ENCODE results near the gene PACRG. TPM values are rescaled to one million over a fixed set of nuclear protein-coding genes. Genes with fewer than 3 reads are reported as not detected.

Gene PACRG
- total and polyA plus RNA-seq, 2 donors: 2.2 to 5.6 TPM

GRCh38 chr6:163325390-163325784 lies 597.6 kb downstream of the PACRG start:
- H3K36me3 ChIP-seq (ENCODE audit: insufficient read depth): no peaks in the 10 kb centered on the region
- no peak overlapping the region for H3K4me3 ChIP-seq (ENCODE audit: low read depth, low read length)
- no peak overlapping the region for H3K27ac ChIP-seq (ENCODE audit: low read depth)
- 92% methylated on average over 4 of the region's 4 CpGs for WGBS
- DNase-seq (ENCODE audit: extremely low spot score): no peak
- no peaks in the 10 kb centered on the region for H3K4me1 ChIP-seq (ENCODE audit: insufficient read depth)

DNA sequence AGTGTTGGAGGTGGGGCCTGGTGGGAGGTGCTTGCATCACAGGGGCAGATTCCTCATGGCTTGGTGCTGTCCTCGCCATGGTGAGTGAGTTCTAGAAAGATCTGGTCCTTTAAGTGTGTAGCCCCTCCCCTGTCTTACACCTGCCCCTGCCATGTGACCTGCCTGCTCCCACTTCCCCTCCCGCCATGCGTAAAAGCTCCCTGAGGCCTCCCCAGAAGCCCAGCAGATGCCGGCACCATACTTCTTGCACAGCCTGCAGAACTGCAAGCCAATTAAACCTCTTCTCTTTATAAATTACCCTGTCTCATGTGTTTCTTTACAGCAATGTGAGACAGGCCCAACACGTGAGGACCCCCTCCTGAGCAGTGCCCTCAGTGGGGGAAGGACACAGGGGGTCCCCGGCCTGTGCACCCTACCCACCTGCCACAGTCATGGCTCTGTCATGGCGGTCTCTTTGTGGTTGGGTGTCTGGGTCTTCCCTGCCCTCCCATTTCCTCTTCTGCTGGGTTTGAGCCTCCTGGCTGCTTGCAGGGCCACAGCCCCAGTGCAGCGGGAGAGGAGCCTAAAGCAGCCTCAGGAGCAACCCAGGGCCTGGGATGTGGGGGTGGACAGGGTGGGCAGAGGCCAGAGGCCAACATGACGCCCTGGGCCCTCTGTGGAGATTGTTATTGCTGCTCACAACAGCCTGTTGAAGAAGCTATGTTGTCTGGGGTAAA lies 599.5 kb downstream of the PACRG start:
- H3K4me1 ChIP-seq (ENCODE audit: insufficient read depth): no peaks in the 10 kb centered on the region
- no peaks in the 10 kb centered on the region for H3K36me3 ChIP-seq (ENCODE audit: insufficient read depth)
- H3K27ac ChIP-seq (ENCODE audit: low read depth): no peak overlapping the region
- no peak for DNase-seq (ENCODE audit: extremely low spot score)
- no peak overlapping the region for H3K4me3 ChIP-seq (ENCODE audit: low read depth, low read length)
- WGBS: 93% methylated on average over 9 of the region's 9 CpGs

GRCh38 chr6:163327921-163328320 lies 600.1 kb downstream of the PACRG start:
- WGBS: 55% methylated on average over 8 of the region's 8 CpGs
- Histone ChIP-seq H3K36me3 (ENCODE audit: insufficient read depth) (no peaks in the 10 kb centered on the region), H3K4me3 (ENCODE audit: low read depth, low read length) (no peak overlapping the region), H3K4me1 (ENCODE audit: insufficient read depth) (no peaks in the 10 kb centered on the region), H3K27ac (ENCODE audit: low read depth) (no peak overlapping the region)
- DNase-seq (ENCODE audit: extremely low spot score): no peak

- no peak overlapping the region for H3K4me3 ChIP-seq (ENCODE audit: low read depth, low read length)
- no peaks in the 10 kb centered on the region for H3K36me3 ChIP-seq (ENCODE audit: insufficient read depth)
- H3K4me1 ChIP-seq (ENCODE audit: insufficient read depth): no peaks in the 10 kb centered on the region
- 96% methylated on average over 11 of the region's 11 CpGs for WGBS
- no peak overlapping the region for H3K27ac ChIP-seq (ENCODE audit: low read depth)
- DNase-seq (ENCODE audit: extremely low spot score): no peak
Measured at GRCh38 chr6:163328411-163328810, 600.6 kb downstream of the PACRG start.

DNA sequence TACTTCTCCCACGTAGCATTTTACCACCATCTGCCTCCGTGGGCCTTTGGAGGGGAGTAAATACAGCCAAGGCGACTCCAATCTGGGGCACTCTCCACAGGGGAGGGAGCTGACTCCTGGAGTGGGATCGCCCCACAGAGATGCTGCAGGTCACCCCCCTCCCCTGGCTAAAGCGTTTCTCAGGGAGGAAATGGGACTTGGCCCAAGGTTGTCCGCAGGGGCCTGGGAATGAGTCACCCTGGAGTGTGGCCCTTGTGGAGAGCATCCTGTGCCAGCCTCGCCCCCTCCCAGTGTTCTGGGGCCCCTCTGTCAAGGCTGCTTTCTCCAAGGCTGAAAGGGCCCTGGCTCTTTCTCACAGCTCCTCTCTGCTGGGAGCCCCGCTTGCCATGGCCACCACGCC lies 602.2 kb downstream of the PACRG start:
- WGBS: 61% methylated on average over 9 of the region's 9 CpGs
- DNase-seq (ENCODE audit: extremely low spot score): no peak
- no peak overlapping the region for H3K4me3 ChIP-seq (ENCODE audit: low read depth, low read length)

GRCh38 chr6:163331245-163331644 lies 603.5 kb downstream of the PACRG start:
- no peak overlapping the region for H3K27ac ChIP-seq (ENCODE audit: low read depth)
- no peaks in the 10 kb centered on the region for H3K4me1 ChIP-seq (ENCODE audit: insufficient read depth)
- DNase-seq (ENCODE audit: extremely low spot score): no peak
- 90% methylated on average over 9 of the region's 9 CpGs for WGBS
- H3K36me3 ChIP-seq (ENCODE audit: insufficient read depth): no peaks in the 10 kb centered on the region
- H3K4me3 ChIP-seq (ENCODE audit: low read depth, low read length): no peak overlapping the region

More for the DNA sequence above, 602.2 kb downstream of the PACRG start:
- Histone ChIP-seq H3K4me1 (ENCODE audit: insufficient read depth) (no peaks in the 10 kb centered on the region), H3K36me3 (ENCODE audit: insufficient read depth) (no peaks in the 10 kb centered on the region), H3K27ac (ENCODE audit: low read depth) (no peak overlapping the region)

- DNase-seq (ENCODE audit: extremely low spot score): no peak
- Histone ChIP-seq H3K36me3 (ENCODE audit: insufficient read depth) (no peaks in the 10 kb centered on the region), H3K27ac (ENCODE audit: low read depth) (no peak overlapping the region), H3K4me1 (ENCODE audit: insufficient read depth) (no peaks in the 10 kb centered on the region), H3K4me3 (ENCODE audit: low read depth, low read length) (no peak overlapping the region)
- 85% methylated on average over 7 of the region's 7 CpGs for whole genome bisulfite sequencing
Measured at GRCh38 chr6:163332575-163332974, 604.8 kb downstream of the PACRG start.

- 82% methylated on average over 4 of the region's 4 CpGs for WGBS
- Histone ChIP-seq H3K27ac (ENCODE audit: low read depth) (no peak overlapping the region), H3K4me3 (ENCODE audit: low read depth, low read length) (no peak overlapping the region), H3K36me3 (ENCODE audit: insufficient read depth) (no peaks in the 10 kb centered on the region), H3K4me1 (ENCODE audit: insufficient read depth) (no peaks in the 10 kb centered on the region)
- DNase-seq (ENCODE audit: extremely low spot score): no peak
Measured at GRCh38 chr6:163333038-163333437, 605.3 kb downstream of the PACRG start.

- no peak for DNase-seq (ENCODE audit: extremely low spot score)
- Histone ChIP-seq H3K4me3 (ENCODE audit: low read depth, low read length) (no peak overlapping the region), H3K27ac (ENCODE audit: low read depth) (no peak overlapping the region), H3K36me3 (ENCODE audit: insufficient read depth) (no peaks in the 10 kb centered on the region), H3K4me1 (ENCODE audit: insufficient read depth) (no peaks in the 10 kb centered on the region)
- WGBS: 60% methylated on average over 26 of the region's 26 CpGs
Measured at GRCh38 chr6:163333701-163334663, 606.2 kb downstream of the PACRG start.

GRCh38 chr6:163335056-163335455 lies 607.3 kb downstream of the PACRG start:
- H3K4me1 ChIP-seq (ENCODE audit: insufficient read depth): no peaks in the 10 kb centered on the region
- no peak overlapping the region for H3K4me3 ChIP-seq (ENCODE audit: low read depth, low read length)
- no peak overlapping the region for H3K27ac ChIP-seq (ENCODE audit: low read depth)
- no peak for DNase-seq (ENCODE audit: extremely low spot score)
- no peaks in the 10 kb centered on the region for H3K36me3 ChIP-seq (ENCODE audit: insufficient read depth)
- 94% methylated on average over 7 of the region's 7 CpGs for WGBS

- Histone ChIP-seq H3K36me3 (ENCODE audit: insufficient read depth) (no peaks in the 10 kb centered on the region), H3K4me3 (ENCODE audit: low read depth, low read length) (no peak overlapping the region), H3K27ac (ENCODE audit: low read depth) (no peak overlapping the region), H3K4me1 (ENCODE audit: insufficient read depth) (no peaks in the 10 kb centered on the region)
- WGBS: 61% methylated on average over 29 of the region's 29 CpGs
- DNase-seq (ENCODE audit: extremely low spot score): no peak
Measured at GRCh38 chr6:163335671-163336545, 608.1 kb downstream of the PACRG start.

DNA sequence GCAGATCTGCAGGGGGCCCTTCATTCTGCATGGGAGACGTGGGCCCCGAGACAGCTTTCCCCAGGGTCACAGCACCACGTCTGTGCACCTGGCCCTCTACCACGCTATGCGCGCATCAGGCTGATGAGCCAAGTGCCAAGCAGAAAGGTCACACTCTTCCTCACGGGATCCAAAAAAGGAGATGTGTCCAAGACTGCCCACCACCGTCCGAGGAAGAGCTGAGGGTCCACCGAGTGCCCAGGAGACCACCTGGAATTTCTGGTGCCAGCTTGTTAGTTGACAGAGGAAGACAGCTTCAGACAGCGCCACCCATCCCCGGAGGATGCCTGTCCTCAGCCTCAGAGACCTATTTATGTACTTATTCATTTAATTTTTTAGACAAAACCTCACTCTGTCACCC lies 609.2 kb downstream of the PACRG start:
- DNase-seq (ENCODE audit: extremely low spot score): no peak
- 92% methylated on average over 12 of the region's 12 CpGs for WGBS
- no peaks in the 10 kb centered on the region for H3K36me3 ChIP-seq (ENCODE audit: insufficient read depth)
- no peaks in the 10 kb centered on the region for H3K4me1 ChIP-seq (ENCODE audit: insufficient read depth)
- H3K4me3 ChIP-seq (ENCODE audit: low read depth, low read length): no peak overlapping the region
- H3K27ac ChIP-seq (ENCODE audit: low read depth): no peak overlapping the region

- Histone ChIP-seq H3K36me3 (ENCODE audit: insufficient read depth) (no peaks in the 10 kb centered on the region), H3K4me3 (ENCODE audit: low read depth, low read length) (no peak overlapping the region), H3K27ac (ENCODE audit: low read depth) (no peak overlapping the region), H3K4me1 (ENCODE audit: insufficient read depth) (no peaks in the 10 kb centered on the region)
- whole genome bisulfite sequencing: 93% methylated on average over 3 of the region's 3 CpGs
- DNase-seq (ENCODE audit: extremely low spot score): no peak
Measured at GRCh38 chr6:163337958-163338357, 610.2 kb downstream of the PACRG start.

Measured in urinary bladder (tissue), 4 donors.